Endodermal cell (in vitro differentiated cells): Measurements from ENCODE around the gene GRK4. TPM values are rescaled to one million over a fixed set of nuclear protein-coding genes. Genes with fewer than 3 reads are reported as not detected.

Experiments used
- DNase-seq: peaks from one replicate; pipeline ENCODE4 v3.0.0-alpha.2; 2017
- H3K27ac ChIP-seq: 2 replicates; pipeline ENCODE4 v1.5.1; 2013; ENCODE audit warnings: mild to moderate bottlenecking, low read depth, low read length, moderate library complexity
- H3K27me3 ChIP-seq: 2 replicates; pipeline ENCODE4 v1.6.1; 2013; ENCODE audit warnings: mild to moderate bottlenecking, low read length, moderate library complexity; ENCODE audit not compliant: insufficient read depth, control insufficient read depth, poor library complexity, severe bottlenecking
- H3K36me3 ChIP-seq: 2 replicates; pipeline ENCODE4 v1.7.0; 2013; ENCODE audit warnings: mild to moderate bottlenecking, low read length, moderate library complexity; ENCODE audit not compliant: control insufficient read depth, insufficient read depth
- H3K4me1 ChIP-seq: one replicate; pipeline ENCODE4 v1.7.0; 2013; ENCODE audit warnings: low read length; ENCODE audit not compliant: control insufficient read depth, insufficient read depth
- H3K4me3 ChIP-seq: 2 replicates; pipeline ENCODE4 v1.5.1; 2013; ENCODE audit warnings: mild to moderate bottlenecking, low read length, moderate library complexity
- H3K9ac ChIP-seq: 2 replicates; pipeline ENCODE4 v1.6.1; 2013; ENCODE audit warnings: mild to moderate bottlenecking, low read length, moderate library complexity; ENCODE audit not compliant: poor library complexity, severe bottlenecking; ENCODE audit errors: extremely low read depth
- H3K9me3 ChIP-seq: 2 replicates; pipeline ENCODE4 v1.6.1; 2013; ENCODE audit warnings: mild to moderate bottlenecking, low read length, moderate library complexity; ENCODE audit not compliant: control insufficient read depth
- H3K27ac Mint-ChIP-seq: 2 replicates; pipeline ENCODE4 v1.8.0; 2020; ENCODE audit warnings: mixed read lengths
- H3K27me3 Mint-ChIP-seq: 2 replicates; pipeline ENCODE4 v1.8.0; 2021; ENCODE audit warnings: mild to moderate bottlenecking, mixed read lengths; ENCODE audit not compliant: insufficient read depth
- H3K36me3 Mint-ChIP-seq: 2 replicates; pipeline ENCODE4 v1.8.0; 2020; ENCODE audit warnings: low read depth, mixed read lengths
- H3K4me1 Mint-ChIP-seq: 2 replicates; pipeline ENCODE4 v1.8.0; 2020; ENCODE audit warnings: mixed read lengths
- H3K4me3 Mint-ChIP-seq: 2 replicates; pipeline ENCODE4 v1.8.0; 2020; ENCODE audit warnings: mild to moderate bottlenecking, moderate library complexity, mixed read lengths
- H3K9me3 Mint-ChIP-seq: 2 replicates; pipeline ENCODE4 v1.8.0; 2020; ENCODE audit warnings: mild to moderate bottlenecking, mixed read lengths
- CTCF ChIP-seq: fragments of 200-600 bp; sonication (generic); conservative IDR thresholded peaks from 2 replicates; pipeline ENCODE4 v1.5.0; 2021; ENCODE audit warnings: antibody characterized with exemption, mild to moderate bottlenecking
- WGBS, 2 experiments: methylation state at CpG; one replicate each; pipeline versions ENCODE4 v1.1.5 to v1.1.7; 2013; ENCODE audit warnings: missing lambda C conversion rate in 2 of 2, mixed read lengths in 1 of 2; ENCODE audit not compliant: insufficient coverage in 1 of 2, insufficient read length in 1 of 2; 5-methylcytosine and 5-hydroxymethylcytosine counted together
- total RNA-seq, 2 donors: library from RNA; stranded (reverse); fragmentation: NEBNext Ultra II Directional in 1 of 2; extraction: Animal tissue kit (Norgen Biotek cat#: 25700) in 1 of 2; gene quantifications; 2 replicates in 1 of 2; 3 replicates in 1 of 2; pipeline ENCODE4 v1.2.1, GENCODE V29; 2021

The GRK4 gene
- total RNA-seq, 2 donors from 2014 or later = 2.8 to 4.2 TPM

DNA sequence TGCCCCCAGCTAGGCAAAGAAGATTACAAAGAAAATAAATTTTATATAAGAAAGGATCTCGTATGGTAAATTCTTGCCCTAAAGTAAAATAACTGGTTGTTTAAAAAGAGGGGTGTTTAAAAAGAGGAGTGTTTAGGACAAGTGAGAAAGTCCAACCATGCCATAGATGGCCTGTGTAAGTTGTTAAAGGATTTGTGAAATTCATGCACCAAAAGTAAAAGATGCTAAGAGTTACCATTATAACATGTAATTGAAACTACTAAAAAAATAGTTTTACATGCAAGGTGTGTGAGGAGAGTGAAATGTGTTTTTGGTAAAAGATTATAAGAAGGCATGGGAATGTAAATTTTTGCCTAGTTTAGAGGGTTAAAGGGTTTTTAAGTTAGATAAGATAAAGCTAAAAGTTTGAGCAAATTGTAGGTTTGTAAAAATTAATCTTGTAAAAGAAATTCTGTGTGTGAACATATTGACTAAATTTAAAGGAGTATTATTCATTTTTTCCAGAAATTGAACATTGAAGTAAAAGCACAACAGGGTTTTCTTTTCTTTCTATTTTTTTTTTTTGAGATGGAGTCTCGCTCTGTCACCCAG is 90.9 kb downstream of the GRK4 start:
- H3K36me3 ChIP-seq = no peaks in the 10 kb centered on the region
- peaks cover 47% of the 10 kb centered on the region for H3K9me3 ChIP-seq
- Mint-ChIP-seq H3K9me3 (peaks cover 48% of the 10 kb centered on the region), H3K4me3 (no peak overlapping the region), H3K36me3 (peaks cover 3% of the 10 kb centered on the region), H3K4me1 (no peaks in the 10 kb centered on the region), H3K27me3 (peaks cover 6% of the 10 kb centered on the region), H3K27ac (no peak overlapping the region)
- no peaks in the 10 kb centered on the region for H3K4me1 ChIP-seq
- no peak overlapping the region for H3K4me3 ChIP-seq
- WGBS, 2 experiments = 90 to 92% methylated on average over 2 of the region's 2 CpGs
- TF ChIP-seq CTCF = no peak
- H3K9ac ChIP-seq = no peak overlapping the region
- no peaks in the 10 kb centered on the region for H3K27me3 ChIP-seq
- DNase-seq = no peak
- H3K27ac ChIP-seq = no peak overlapping the region

DNA sequence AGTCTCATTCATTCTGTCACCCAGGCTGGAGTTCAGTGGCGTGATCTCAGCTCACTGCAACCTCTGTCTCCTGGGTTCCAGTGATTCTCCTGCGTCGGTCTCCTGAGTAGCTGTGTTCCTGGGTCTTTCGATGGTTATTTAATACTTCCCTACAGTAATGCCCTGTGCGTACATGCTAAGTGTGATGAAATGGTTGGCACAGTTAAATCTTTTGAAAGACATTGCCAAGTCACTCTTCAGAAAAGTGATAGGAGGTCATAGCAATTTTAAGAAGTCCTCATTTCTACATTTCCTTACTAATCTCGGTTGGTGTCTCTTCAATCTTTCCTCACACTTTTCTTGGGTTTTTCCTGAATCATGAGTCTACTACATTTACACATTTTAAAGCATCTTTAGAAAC is 96.6 kb downstream of the GRK4 start:
- H3K36me3 ChIP-seq = no peaks in the 10 kb centered on the region
- H3K9ac ChIP-seq = no peak overlapping the region
- H3K4me3 ChIP-seq = no peak overlapping the region
- Mint-ChIP-seq H3K27ac (no peak overlapping the region), H3K9me3 (peaks cover 28% of the 10 kb centered on the region), H3K27me3 (peaks cover 10% of the 10 kb centered on the region), H3K4me3 (no peak overlapping the region), H3K4me1 (no peaks in the 10 kb centered on the region), H3K36me3 (no peaks in the 10 kb centered on the region)
- H3K9me3 ChIP-seq = peaks cover 21% of the 10 kb centered on the region
- no peak overlapping the region for H3K27ac ChIP-seq
- H3K27me3 ChIP-seq = no peaks in the 10 kb centered on the region
- no peaks in the 10 kb centered on the region for H3K4me1 ChIP-seq
- no peak for DNase-seq
- no peak for TF ChIP-seq CTCF
- WGBS, 2 experiments = 92 to 93% methylated on average over 5 to 6 of the region's 6 CpGs

DNA sequence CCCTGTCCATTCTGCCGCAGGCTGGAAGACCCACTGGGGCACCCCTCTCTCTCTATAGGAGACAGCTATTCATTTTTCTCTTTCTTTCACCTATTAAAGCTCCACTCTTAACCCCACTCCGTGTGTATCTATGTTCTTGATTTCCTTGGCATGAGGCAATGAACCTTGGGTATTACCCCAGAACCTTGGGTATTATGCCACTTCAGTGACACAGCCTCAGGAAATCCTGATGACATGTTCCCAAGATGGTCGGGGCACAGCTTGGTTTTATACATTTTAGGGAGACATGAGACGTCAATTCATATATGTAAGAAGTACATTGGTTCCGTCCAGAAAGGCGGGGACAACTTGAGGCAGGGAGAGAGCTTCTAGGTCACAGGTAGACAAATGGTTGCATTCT is 97.6 kb downstream of the GRK4 start:
- Mint-ChIP-seq H3K27ac (no peak overlapping the region), H3K36me3 (no peaks in the 10 kb centered on the region), H3K27me3 (peaks cover 10% of the 10 kb centered on the region)

More for the DNA sequence above, 97.6 kb downstream of the GRK4 start:
- no peak overlapping the region for H3K9ac ChIP-seq
- Mint-ChIP-seq H3K4me3 (no peak overlapping the region), H3K4me1 (no peaks in the 10 kb centered on the region), H3K9me3 (peaks cover 19% of the 10 kb centered on the region)
- no peaks in the 10 kb centered on the region for H3K4me1 ChIP-seq
- no peak overlapping the region for H3K4me3 ChIP-seq
- no peaks in the 10 kb centered on the region for H3K36me3 ChIP-seq
- H3K27me3 ChIP-seq = no peaks in the 10 kb centered on the region
- peaks cover 11% of the 10 kb centered on the region for H3K9me3 ChIP-seq
- no peak for TF ChIP-seq CTCF
- no peak for DNase-seq
- 94 to 95% methylated on average over 6 of the region's 6 CpGs for WGBS, 2 experiments
- no peak overlapping the region for H3K27ac ChIP-seq
